HepG2 (cell line): Measurements from ENCODE around the gene DNAJC5. TPM values are rescaled to one million over a fixed set of nuclear protein-coding genes. Genes with fewer than 3 reads are reported as not detected.

Experiments used
- AHDC1 ChIP-seq: sonication (generic); formaldehyde crosslinking; IDR thresholded peaks from 2 replicates; pipeline ENCODE4 v1.5.1; 2020; ENCODE audit warnings: mild to moderate bottlenecking, missing genetic modification reagents, borderline replicate concordance
- CBX1 ChIP-seq: IDR thresholded peaks from one replicate; pipeline ENCODE4 v1.6.1; 2016; ENCODE audit warnings: antibody characterized with exemption, low read depth
- GZF1 ChIP-seq: sonication (generic); formaldehyde crosslinking; IDR thresholded peaks from 2 replicates; pipeline ENCODE4 v1.5.1; 2020; ENCODE audit warnings: mild to moderate bottlenecking, missing genetic modification reagents
- MAF1 ChIP-seq: sonication (generic); formaldehyde crosslinking; IDR thresholded peaks from 2 replicates; pipeline ENCODE4 v1.5.0; 2020; ENCODE audit warnings: missing genetic modification reagents, borderline replicate concordance
- MIXL1 ChIP-seq: IDR thresholded peaks from 2 replicates; pipeline ENCODE4 v1.6.1; 2016
- THAP8 ChIP-seq: sonication (generic); formaldehyde crosslinking; IDR thresholded peaks from 2 replicates; pipeline ENCODE4 v1.5.1; 2020; ENCODE audit warnings: missing genetic modification reagents, mild to moderate bottlenecking, borderline replicate concordance
- ZBTB14 ChIP-seq: sonication (generic); formaldehyde crosslinking; IDR thresholded peaks from 2 replicates; pipeline ENCODE4 v1.4.0; 2020; ENCODE audit warnings: missing genetic modification reagents
- ZNF30 ChIP-seq: sonication (generic); formaldehyde crosslinking; IDR thresholded peaks from 2 replicates; pipeline ENCODE4 v1.5.0; 2020; ENCODE audit warnings: mild to moderate bottlenecking, missing genetic modification reagents
- ZNF367 ChIP-seq: sonication (generic); formaldehyde crosslinking; IDR thresholded peaks from 2 replicates; pipeline ENCODE4 v1.4.0; 2020; ENCODE audit warnings: missing genetic modification reagents, borderline replicate concordance
- polyA plus RNA-seq, 8 experiments: library from polyadenylated mRNA; depleted of rRNA in 3 of 8; stranded (reverse) in 7 of 8; unstranded in 1 of 8; fragments of >200 nt; fragmentation: Illumina TruSeq in 4 of 8; extraction: Trizol in 4 of 8; gene quantifications; 2 replicates each; pipeline versions ENCODE4 v1.2.1 to v1.2.3, GENCODE V29; 2011 to 2016; ENCODE audit warnings: low read depth in 4 of 8, missing spikeins in 1 of 8, mixed read lengths in 1 of 8; ENCODE audit not compliant: insufficient read depth in 1 of 8
- total RNA-seq, 5 experiments: library from RNA; depleted of rRNA; stranded (reverse); fragments of >200 nt; fragmentation: Illumina TruSeq; extraction: Trizol; gene quantifications; 2 replicates each; pipeline ENCODE4 v1.2.3, GENCODE V29; 2016; ENCODE audit warnings: low read depth in 1 of 5
- TF ChIP-seq, protein P1 (sequence below), 2 experiments: fragments of 450-650 bp in 1 of 2; sonication (generic) in 1 of 2; formaldehyde crosslinking in 1 of 2; IDR thresholded peaks; 2 replicates each; pipeline versions ENCODE4 v1.6.1 to v1.8.0; 2016 to 2022; ENCODE audit warnings: antibody characterized with exemption in 1 of 2, mild to moderate bottlenecking in 1 of 2, missing genetic modification reagents in 1 of 2
- TF ChIP-seq, protein P2 (sequence below): sonication (generic); formaldehyde crosslinking; IDR thresholded peaks from 2 replicates; pipeline ENCODE4 v1.4.0; 2020; ENCODE audit warnings: missing genetic modification reagents

The DNAJC5 gene
- total and polyA plus RNA-seq, 2 of the 13 experiments (the other 11 are each of a cell fraction or from before 2014, with no cell fraction given) = 42.8 to 64.5 TPM

- TF ChIP-seq, protein P1, sequence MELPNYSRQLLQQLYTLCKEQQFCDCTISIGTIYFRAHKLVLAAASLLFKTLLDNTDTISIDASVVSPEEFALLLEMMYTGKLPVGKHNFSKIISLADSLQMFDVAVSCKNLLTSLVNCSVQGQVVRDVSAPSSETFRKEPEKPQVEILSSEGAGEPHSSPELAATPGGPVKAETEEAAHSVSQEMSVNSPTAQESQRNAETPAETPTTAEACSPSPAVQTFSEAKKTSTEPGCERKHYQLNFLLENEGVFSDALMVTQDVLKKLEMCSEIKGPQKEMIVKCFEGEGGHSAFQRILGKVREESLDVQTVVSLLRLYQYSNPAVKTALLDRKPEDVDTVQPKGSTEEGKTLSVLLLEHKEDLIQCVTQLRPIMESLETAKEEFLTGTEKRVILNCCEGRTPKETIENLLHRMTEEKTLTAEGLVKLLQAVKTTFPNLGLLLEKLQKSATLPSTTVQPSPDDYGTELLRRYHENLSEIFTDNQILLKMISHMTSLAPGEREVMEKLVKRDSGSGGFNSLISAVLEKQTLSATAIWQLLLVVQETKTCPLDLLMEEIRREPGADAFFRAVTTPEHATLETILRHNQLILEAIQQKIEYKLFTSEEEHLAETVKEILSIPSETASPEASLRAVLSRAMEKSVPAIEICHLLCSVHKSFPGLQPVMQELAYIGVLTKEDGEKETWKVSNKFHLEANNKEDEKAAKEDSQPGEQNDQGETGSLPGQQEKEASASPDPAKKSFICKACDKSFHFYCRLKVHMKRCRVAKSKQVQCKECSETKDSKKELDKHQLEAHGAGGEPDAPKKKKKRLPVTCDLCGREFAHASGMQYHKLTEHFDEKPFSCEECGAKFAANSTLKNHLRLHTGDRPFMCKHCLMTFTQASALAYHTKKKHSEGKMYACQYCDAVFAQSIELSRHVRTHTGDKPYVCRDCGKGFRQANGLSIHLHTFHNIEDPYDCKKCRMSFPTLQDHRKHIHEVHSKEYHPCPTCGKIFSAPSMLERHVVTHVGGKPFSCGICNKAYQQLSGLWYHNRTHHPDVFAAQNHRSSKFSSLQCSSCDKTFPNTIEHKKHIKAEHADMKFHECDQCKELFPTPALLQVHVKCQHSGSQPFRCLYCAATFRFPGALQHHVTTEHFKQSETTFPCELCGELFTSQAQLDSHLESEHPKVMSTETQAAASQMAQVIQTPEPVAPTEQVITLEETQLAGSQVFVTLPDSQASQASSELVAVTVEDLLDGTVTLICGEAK (IDR thresholded peaks at IDR 0.05) = no peak
- TF ChIP-seq, protein P1 (CRISPR knock-in tag; IDR thresholded peaks at IDR 0.05) = no peak
- TF ChIP-seq GZF1 (CRISPR knock-in tag) (no peak), AHDC1 (CRISPR knock-in tag) (0 out of 2 replicates have a peak, but pooled peaks have one; percentile 22), ZBTB14 (CRISPR knock-in tag) (no peak), ZNF367 (CRISPR knock-in tag) (no peak), MIXL1 (CRISPR knock-in tag) (no peak), THAP8 (no peak), CBX1 (no peak), MAF1 (CRISPR knock-in tag) (no peak), ZNF30 (CRISPR knock-in tag) (0 out of 2 replicates have a peak, but pooled peaks have one; percentile 12)
- TF ChIP-seq, protein P2, sequence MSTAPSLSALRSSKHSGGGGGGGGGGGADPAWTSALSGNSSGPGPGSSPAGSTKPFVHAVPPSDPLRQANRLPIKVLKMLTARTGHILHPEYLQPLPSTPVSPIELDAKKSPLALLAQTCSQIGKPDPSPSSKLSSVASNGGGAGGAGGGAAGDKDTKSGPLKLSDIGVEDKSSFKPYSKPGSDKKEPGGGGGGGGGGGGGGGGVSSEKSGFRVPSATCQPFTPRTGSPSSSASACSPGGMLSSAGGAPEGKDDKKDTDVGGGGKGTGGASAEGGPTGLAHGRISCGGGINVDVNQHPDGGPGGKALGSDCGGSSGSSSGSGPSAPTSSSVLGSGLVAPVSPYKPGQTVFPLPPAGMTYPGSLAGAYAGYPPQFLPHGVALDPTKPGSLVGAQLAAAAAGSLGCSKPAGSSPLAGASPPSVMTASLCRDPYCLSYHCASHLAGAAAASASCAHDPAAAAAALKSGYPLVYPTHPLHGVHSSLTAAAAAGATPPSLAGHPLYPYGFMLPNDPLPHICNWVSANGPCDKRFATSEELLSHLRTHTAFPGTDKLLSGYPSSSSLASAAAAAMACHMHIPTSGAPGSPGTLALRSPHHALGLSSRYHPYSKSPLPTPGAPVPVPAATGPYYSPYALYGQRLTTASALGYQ (CRISPR knock-in tag) = no peak
Observed at GRCh38 chr20:63895952-63896263, 982 bp downstream of the DNAJC5 start (continued).
